Measurements from ENCODE around the gene PTK7.

DNA sequence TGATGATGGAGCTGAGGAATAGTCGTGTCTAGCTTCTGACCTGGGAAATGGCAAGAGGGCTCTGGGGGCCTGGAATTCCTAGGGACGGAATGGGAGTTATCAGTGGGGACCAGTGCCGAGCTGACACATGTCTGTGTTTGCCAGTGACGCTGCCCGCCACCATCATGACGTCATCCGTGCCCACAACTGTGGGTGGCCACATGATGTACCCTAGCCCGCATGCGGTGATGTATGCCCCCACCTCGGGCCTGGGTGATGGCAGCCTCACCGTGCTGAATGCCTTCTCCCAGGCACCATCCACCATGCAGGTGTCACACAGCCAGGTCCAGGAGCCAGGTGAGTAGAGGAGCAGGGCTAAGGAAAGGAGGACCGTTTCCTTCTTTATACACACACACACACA lies 102.0 kb downstream of the PTK7 start:
- TF ChIP-seq, protein P1, sequence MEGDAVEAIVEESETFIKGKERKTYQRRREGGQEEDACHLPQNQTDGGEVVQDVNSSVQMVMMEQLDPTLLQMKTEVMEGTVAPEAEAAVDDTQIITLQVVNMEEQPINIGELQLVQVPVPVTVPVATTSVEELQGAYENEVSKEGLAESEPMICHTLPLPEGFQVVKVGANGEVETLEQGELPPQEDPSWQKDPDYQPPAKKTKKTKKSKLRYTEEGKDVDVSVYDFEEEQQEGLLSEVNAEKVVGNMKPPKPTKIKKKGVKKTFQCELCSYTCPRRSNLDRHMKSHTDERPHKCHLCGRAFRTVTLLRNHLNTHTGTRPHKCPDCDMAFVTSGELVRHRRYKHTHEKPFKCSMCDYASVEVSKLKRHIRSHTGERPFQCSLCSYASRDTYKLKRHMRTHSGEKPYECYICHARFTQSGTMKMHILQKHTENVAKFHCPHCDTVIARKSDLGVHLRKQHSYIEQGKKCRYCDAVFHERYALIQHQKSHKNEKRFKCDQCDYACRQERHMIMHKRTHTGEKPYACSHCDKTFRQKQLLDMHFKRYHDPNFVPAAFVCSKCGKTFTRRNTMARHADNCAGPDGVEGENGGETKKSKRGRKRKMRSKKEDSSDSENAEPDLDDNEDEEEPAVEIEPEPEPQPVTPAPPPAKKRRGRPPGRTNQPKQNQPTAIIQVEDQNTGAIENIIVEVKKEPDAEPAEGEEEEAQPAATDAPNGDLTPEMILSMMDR (IDR thresholded peaks at IDR 0.05), result no peak
- no peak for TF ChIP-seq POLR2A (IDR thresholded peaks at IDR 0.05)

Data from Peyer's patch (tissue), 4 donors.